ENCODE data around the gene SIRT6. TPM values are rescaled to one million over a fixed set of nuclear protein-coding genes. Genes with fewer than 3 reads are reported as not detected.
"Not testable (repeated sequence)": the region's sequence is repeated elsewhere in the genome, so short reads cannot be mapped to it uniquely, and the experiment has no call there.

SIRT6 gene
- total RNA-seq, 1 donor from 2014 or later, result 65.6 TPM

DNA sequence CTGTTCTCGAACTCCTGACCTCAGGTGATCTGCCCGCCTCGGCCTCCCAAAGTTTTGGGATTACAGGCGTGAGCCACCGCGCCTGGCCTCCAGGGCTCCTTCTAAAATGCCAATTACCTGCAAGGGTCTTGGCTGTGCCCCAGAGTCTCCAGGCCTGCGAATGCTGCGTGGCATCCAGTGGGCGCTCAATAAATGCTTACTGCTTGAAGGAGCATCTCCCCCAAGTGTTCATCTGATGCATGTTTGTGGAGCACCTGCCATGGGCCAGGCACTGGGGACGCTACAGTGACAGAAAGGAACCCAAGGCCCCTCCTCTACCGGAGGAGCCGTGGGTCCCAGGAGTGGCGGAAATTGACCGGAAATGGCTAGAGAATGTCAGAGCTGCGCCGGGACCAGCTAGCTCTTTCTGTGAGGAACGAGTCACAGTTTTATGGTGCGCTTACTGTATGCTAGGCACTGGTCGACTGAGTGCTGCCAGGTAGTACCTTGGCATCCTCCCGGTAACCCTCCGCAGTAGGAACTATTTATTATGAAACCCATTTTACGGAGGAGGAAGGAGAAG lies 14.3 kb upstream of the SIRT6 start:
- Histone ChIP-seq H3K27ac (no peak overlapping the region), H3K9me3 (no peaks in the 10 kb centered on the region), H3K4me1 (no peaks in the 10 kb centered on the region), H3K27me3 (peaks cover 3% of the 10 kb centered on the region), H3K4me3 (no peak overlapping the region), H3K36me3 (no peaks in the 10 kb centered on the region)
- intact Hi-C loops (cut with DNase I), result no loop called here
- no peak for DNase-seq (ENCODE audit: extremely low spot score in 2 of 2)
- TF ChIP-seq POLR2A (IDR thresholded peaks at IDR 0.05), result no peak
- TF ChIP-seq POLR2AphosphoS5 (IDR thresholded peaks at IDR 0.05; ENCODE audit: insufficient read depth in 1 of 2, low read depth in 1 of 2), result no peak
- no peak for TF ChIP-seq CTCF (IDR thresholded peaks at IDR 0.05)

- intact Hi-C loops (cut with DNase I), result no loop called here
- no peak overlapping the region for H3K27ac ChIP-seq
- TF ChIP-seq POLR2AphosphoS5 (IDR thresholded peaks at IDR 0.05; ENCODE audit: insufficient read depth in 1 of 2, low read depth in 1 of 2) (no peak), CTCF (IDR thresholded peaks at IDR 0.05) (no peak), POLR2A (IDR thresholded peaks at IDR 0.05) (no peak)
- H3K4me1 ChIP-seq, result no peaks in the 10 kb centered on the region
- H3K9me3 ChIP-seq, result no peaks in the 10 kb centered on the region
- DNase-seq (ENCODE audit: extremely low spot score in 2 of 2), result no peak
- no peak overlapping the region for H3K4me3 ChIP-seq
- peaks cover 3% of the 10 kb centered on the region for H3K27me3 ChIP-seq
- no peaks in the 10 kb centered on the region for H3K36me3 ChIP-seq
Measured at GRCh38 chr19:4196009-4196408, 13.6 kb upstream of the SIRT6 start.

GRCh38 chr19:4194353-4194752 lies 12.0 kb upstream of the SIRT6 start:
- TF ChIP-seq POLR2AphosphoS5 (IDR thresholded peaks at IDR 0.05; ENCODE audit: insufficient read depth in 1 of 2, low read depth in 1 of 2), result no peak
- TF ChIP-seq CTCF (IDR thresholded peaks at IDR 0.05), result no peak
- no peak for TF ChIP-seq POLR2A (IDR thresholded peaks at IDR 0.05)
- no peak for DNase-seq (ENCODE audit: extremely low spot score in 2 of 2)
- Histone ChIP-seq H3K36me3 (no peaks in the 10 kb centered on the region), H3K4me3 (no peak overlapping the region), H3K9me3 (no peaks in the 10 kb centered on the region), H3K4me1 (no peaks in the 10 kb centered on the region), H3K27me3 (peaks cover 3% of the 10 kb centered on the region), H3K27ac (no peak overlapping the region)
- intact Hi-C loops (cut with DNase I), result no loop called here

DNA sequence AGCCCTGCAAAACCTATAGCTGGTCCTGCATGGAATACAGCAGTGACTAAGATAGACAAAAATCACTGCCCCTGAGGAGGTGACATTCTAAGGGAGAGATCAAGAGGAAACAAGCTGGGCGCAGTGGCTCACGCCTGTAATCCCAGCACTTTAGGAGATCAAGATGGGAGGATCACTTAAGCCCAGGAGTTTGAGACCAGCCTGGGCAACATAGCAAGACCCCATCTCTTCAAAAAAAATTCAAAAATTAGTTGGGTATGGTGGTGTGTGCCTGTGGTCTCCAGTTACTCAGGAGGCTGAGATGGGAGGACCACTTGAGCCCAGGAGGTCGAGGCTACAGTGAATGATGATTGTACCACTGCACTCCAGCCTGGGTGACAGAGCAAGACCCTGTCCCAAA lies 10.2 kb upstream of the SIRT6 start:
- H3K27ac ChIP-seq; H3K36me3 ChIP-seq; DNase-seq (ENCODE audit: extremely low spot score in 2 of 2); H3K4me1 ChIP-seq; H3K4me3 ChIP-seq; H3K27me3 ChIP-seq; H3K9me3 ChIP-seq; intact Hi-C loops (cut with DNase I): not testable (repeated sequence)

DNA sequence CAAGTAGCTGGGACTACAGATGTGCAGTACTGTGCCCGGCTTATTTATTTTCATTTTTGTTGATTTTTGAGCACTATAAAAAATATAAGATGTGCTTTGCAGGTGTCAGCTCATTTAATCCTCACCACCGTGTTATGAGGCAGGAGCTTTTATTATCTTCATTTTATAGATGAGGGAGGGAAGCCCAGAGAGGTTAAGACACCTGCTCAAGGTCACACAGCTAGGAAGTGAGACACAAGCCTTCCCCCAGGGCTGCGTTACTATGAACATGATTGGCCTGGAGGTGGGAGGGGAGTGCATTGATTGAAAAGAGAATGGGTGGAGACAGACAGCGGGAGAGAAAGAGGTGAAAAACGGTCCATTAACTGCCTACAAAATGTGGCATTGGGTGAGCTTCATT lies 7.3 kb upstream of the SIRT6 start:
- no peaks in the 10 kb centered on the region for H3K36me3 ChIP-seq
- no peaks in the 10 kb centered on the region for H3K4me1 ChIP-seq

More for the DNA sequence above, 7.3 kb upstream of the SIRT6 start:
- no peaks in the 10 kb centered on the region for H3K9me3 ChIP-seq
- no peak for DNase-seq (ENCODE audit: extremely low spot score in 2 of 2)
- no peaks in the 10 kb centered on the region for H3K27me3 ChIP-seq
- H3K4me3 ChIP-seq, result no peak overlapping the region
- H3K27ac ChIP-seq, result no peak overlapping the region
- intact Hi-C loops (cut with DNase I), result no loop called here
- TF ChIP-seq POLR2A (IDR thresholded peaks at IDR 0.05) (no peak), POLR2AphosphoS5 (IDR thresholded peaks at IDR 0.05; ENCODE audit: insufficient read depth in 1 of 2, low read depth in 1 of 2) (no peak), CTCF (IDR thresholded peaks at IDR 0.05) (no peak)
